Testis (tissue), 3 donors: ENCODE measurements around the gene CEACAM19. TPM values are rescaled to one million over a fixed set of nuclear protein-coding genes. Genes with fewer than 3 reads are reported as not detected.
"Not testable (repeated sequence)": the region's sequence is repeated elsewhere in the genome, so short reads cannot be mapped to it uniquely, and the experiment has no call there.

Source experiments
- DNase-seq: peaks from one replicate; pipeline ENCODE4 v3.0.0-alpha.2; 2019
- H3K27ac ChIP-seq, 2 donors: fragments of 200-600 bp; sonication (generic); one replicate each; pipeline ENCODE4 v1.5.1; 2019
- H3K27me3 ChIP-seq: fragments of 200-600 bp; sonication (generic); one replicate; pipeline ENCODE4 v1.5.1; 2019
- H3K36me3 ChIP-seq: fragments of 200-600 bp; sonication (generic); one replicate; pipeline ENCODE4 v1.5.1; 2017; ENCODE audit warnings: low read depth; ENCODE audit errors: missing control alignments
- H3K4me1 ChIP-seq: fragments of 200-600 bp; sonication (generic); one replicate; pipeline ENCODE4 v1.5.1; 2019
- H3K4me3 ChIP-seq, 2 donors: fragments of 200-600 bp; sonication (generic); one replicate each; pipeline ENCODE4 v1.5.1; 2017 to 2019
- H3K9me3 ChIP-seq: fragments of 200-600 bp; sonication (generic); one replicate; pipeline ENCODE4 v1.5.1; 2017
- POLR2A ChIP-seq: fragments of 450-650 bp; IDR thresholded peaks from one replicate; pipeline ENCODE4 v1.6.1; 2017; ENCODE audit warnings: antibody characterized with exemption, mild to moderate bottlenecking, moderate library complexity
- WGBS, 2 donors: methylation state at CpG; one replicate each; pipeline ENCODE4 v1.1.5; 2018; 5-methylcytosine and 5-hydroxymethylcytosine counted together
- intact Hi-C: fragments of 100-400 bp; cut with DNase I; formaldehyde crosslinking; loops from one replicate; pipeline ENCODE4 v1.15.1; 2023; ENCODE audit warnings: low total_unique reads
- polyA plus RNA-seq: library from polyadenylated mRNA; stranded (reverse); fragments of 350-450 nt; fragmentation: Illumina TruSeq; extraction: RNeasy Lipid Tissue Mini Kit (QIAGEN cat#74804); gene quantifications from one replicate; pipeline ENCODE4 v1.2.3, GENCODE V29; 2014; ENCODE audit warnings: low read depth, low replicate concordance; ENCODE audit not compliant: insufficient read depth
- total RNA-seq, 2 donors: library from RNA; depleted of rRNA; stranded (reverse); fragments of >200 nt; gene quantifications; one replicate each; pipeline ENCODE4 v1.2.3, GENCODE V29; 2016
- TF ChIP-seq, protein P1 (sequence below), 3 experiments: fragments of 450-650 bp in 2 of 3; fragments of 200-600 bp in 1 of 3; sonication (generic) in 1 of 3; IDR thresholded peaks; one replicate each; pipeline ENCODE4 v1.5.1; 2016 to 2019; ENCODE audit warnings: antibody characterized with exemption in 3 of 3, mild to moderate bottlenecking in 2 of 3, moderate library complexity in 1 of 3

CEACAM19 gene
- total and polyA plus RNA-seq, 3 donors from 2014 or later, result 9.9 to 14.7 (median 11.2) TPM

GRCh38 chr19:44704982-44705381 lies 33.7 kb downstream of the CEACAM19 start:
- Histone ChIP-seq H3K27ac (no peak overlapping the region), H3K4me1 (no peaks in the 10 kb centered on the region), H3K9me3 (no peaks in the 10 kb centered on the region), H3K4me3 (no peak overlapping the region), H3K27me3 (no peaks in the 10 kb centered on the region), H3K36me3 (no peaks in the 10 kb centered on the region)
- TF ChIP-seq, protein P1, sequence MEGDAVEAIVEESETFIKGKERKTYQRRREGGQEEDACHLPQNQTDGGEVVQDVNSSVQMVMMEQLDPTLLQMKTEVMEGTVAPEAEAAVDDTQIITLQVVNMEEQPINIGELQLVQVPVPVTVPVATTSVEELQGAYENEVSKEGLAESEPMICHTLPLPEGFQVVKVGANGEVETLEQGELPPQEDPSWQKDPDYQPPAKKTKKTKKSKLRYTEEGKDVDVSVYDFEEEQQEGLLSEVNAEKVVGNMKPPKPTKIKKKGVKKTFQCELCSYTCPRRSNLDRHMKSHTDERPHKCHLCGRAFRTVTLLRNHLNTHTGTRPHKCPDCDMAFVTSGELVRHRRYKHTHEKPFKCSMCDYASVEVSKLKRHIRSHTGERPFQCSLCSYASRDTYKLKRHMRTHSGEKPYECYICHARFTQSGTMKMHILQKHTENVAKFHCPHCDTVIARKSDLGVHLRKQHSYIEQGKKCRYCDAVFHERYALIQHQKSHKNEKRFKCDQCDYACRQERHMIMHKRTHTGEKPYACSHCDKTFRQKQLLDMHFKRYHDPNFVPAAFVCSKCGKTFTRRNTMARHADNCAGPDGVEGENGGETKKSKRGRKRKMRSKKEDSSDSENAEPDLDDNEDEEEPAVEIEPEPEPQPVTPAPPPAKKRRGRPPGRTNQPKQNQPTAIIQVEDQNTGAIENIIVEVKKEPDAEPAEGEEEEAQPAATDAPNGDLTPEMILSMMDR (IDR thresholded peaks at IDR 0.05), result no peak
- TF ChIP-seq POLR2A, result no peak
- WGBS, 2 donors, result 80 to 97% methylated on average over 1 of the region's 1 CpG
- intact Hi-C loops, result no loop called here
- DNase-seq, result no peak

- TF ChIP-seq POLR2A, result no peak
- TF ChIP-seq, protein P1 (IDR thresholded peaks at IDR 0.05), result no peak
- 95 to 97% methylated on average over 11 to 12 of the region's 12 CpGs for WGBS, 2 donors
- H3K4me1 ChIP-seq, result no peaks in the 10 kb centered on the region
- H3K27me3 ChIP-seq, result no peaks in the 10 kb centered on the region
- no peak overlapping the region for H3K27ac ChIP-seq
- intact Hi-C loops, result no loop called here
- no peak for DNase-seq
- no peaks in the 10 kb centered on the region for H3K9me3 ChIP-seq
- no peaks in the 10 kb centered on the region for H3K36me3 ChIP-seq
- H3K4me3 ChIP-seq, result no peak overlapping the region
Observed at GRCh38 chr19:44705502-44706010, 34.3 kb downstream of the CEACAM19 start.

- Histone ChIP-seq H3K4me3 (no peak overlapping the region), H3K27me3 (no peaks in the 10 kb centered on the region), H3K4me1 (no peaks in the 10 kb centered on the region), H3K36me3 (no peaks in the 10 kb centered on the region), H3K27ac (no peak overlapping the region), H3K9me3 (no peaks in the 10 kb centered on the region)
- TF ChIP-seq, protein P1 (IDR thresholded peaks at IDR 0.05), result no peak
- TF ChIP-seq POLR2A, result no peak
- DNase-seq, result no peak
- intact Hi-C loops, result no loop called here
- WGBS, 2 donors, result 84 to 92% methylated on average over 3 to 6 of the region's 6 CpGs
Observed at GRCh38 chr19:44706506-44707236, 35.4 kb downstream of the CEACAM19 start.

DNA sequence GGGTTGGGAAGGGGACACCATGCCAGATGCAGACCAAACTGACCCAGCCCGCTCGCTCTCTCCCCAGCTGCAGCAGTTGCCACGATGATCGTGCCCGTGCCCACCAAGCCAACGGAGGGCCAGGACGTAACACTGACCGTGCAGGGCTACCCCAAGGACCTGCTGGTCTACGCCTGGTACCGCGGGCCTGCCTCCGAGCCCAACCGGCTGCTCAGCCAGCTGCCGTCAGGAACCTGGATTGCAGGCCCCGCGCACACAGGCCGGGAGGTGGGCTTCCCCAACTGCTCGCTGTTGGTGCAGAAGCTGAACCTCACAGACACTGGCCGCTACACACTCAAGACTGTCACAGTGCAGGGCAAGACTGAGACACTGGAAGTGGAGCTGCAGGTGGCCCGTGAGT lies 36.5 kb downstream of the CEACAM19 start:
- no peak for DNase-seq
- Histone ChIP-seq H3K27ac (no peak overlapping the region), H3K36me3 (no peaks in the 10 kb centered on the region), H3K27me3 (no peaks in the 10 kb centered on the region), H3K9me3 (no peaks in the 10 kb centered on the region), H3K4me1 (no peaks in the 10 kb centered on the region), H3K4me3 (no peak overlapping the region)
- TF ChIP-seq POLR2A, result no peak
- TF ChIP-seq, protein P1 (IDR thresholded peaks at IDR 0.05), result no peak
- WGBS, 2 donors, result 94% methylated on average over 20 of the region's 20 CpGs
- intact Hi-C loops, result no loop called here

DNA sequence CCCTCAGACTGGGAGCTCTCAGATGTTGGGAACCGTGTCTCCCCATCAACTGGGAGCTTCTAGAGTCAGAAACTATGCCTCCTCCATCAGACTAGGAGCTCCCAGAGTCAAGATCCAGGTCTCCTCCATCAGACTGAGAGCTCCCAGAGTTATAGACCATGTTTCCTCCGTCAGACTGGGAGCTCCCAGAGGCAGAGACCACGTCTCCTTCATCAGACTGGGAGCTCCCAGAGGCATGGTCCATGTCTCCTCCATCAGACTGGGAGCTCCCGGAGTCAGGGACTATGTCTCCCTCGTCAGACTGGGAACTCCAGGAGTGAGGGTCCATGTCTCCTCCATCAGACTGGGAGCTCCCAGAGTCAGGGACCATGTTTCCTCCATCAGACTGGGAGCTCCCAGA lies 37.7 kb downstream of the CEACAM19 start:
- H3K4me3 ChIP-seq, result no peak overlapping the region
- no peak for DNase-seq
- no peaks in the 10 kb centered on the region for H3K9me3 ChIP-seq
- no peak for TF ChIP-seq POLR2A
- TF ChIP-seq, protein P1 (IDR thresholded peaks at IDR 0.05), result no peak
- no peaks in the 10 kb centered on the region for H3K27me3 ChIP-seq
- H3K27ac ChIP-seq, result no peak overlapping the region
- no peaks in the 10 kb centered on the region for H3K4me1 ChIP-seq
- WGBS, 2 donors, result 85 to 89% methylated on average over 3 to 5 of the region's 5 CpGs
- intact Hi-C loops, result no loop called here
- H3K36me3 ChIP-seq, result no peaks in the 10 kb centered on the region

DNA sequence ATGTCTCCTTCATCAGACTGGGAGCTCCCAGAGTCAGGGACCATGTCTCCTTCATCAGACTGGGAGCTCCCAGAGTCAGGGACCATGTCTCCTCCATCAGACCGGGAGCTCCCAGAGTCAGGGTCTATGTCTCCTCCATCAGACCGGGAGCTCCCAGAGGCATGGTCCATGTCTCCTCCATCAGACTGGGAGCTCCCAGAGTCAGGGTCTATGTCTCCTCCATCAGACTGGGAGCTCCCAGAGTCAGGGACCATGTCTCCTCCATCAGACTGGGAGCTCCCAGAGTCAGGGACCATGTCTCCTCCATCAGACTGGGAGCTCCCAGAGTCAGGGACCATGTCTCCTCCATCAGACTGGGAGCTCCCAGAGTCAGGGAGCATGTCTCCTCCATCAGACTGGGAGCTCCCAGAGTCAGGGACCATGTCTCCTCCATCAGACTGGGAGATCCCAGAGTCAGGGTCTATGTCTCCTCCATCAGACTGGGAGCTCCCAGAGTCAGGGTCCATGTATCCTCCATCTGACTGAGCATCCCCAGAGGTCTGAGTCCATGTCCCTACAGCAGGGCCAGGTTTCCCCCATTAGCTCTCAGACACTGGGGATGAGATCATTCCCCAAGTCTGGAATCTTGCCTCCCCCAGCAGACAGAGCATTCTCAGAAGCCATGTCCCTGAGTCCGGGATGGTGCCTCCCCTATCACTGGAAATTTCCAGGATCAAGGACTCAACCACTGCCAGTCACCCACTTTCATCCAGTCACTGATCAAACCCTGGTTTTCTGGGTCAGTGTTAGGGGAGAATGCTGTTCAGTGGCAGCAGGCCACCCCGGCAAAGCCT lies 38.4 kb downstream of the CEACAM19 start:
- H3K36me3 ChIP-seq, DNase-seq, H3K9me3 ChIP-seq, intact Hi-C loops, H3K27me3 ChIP-seq, H3K4me3 ChIP-seq, H3K27ac ChIP-seq, H3K4me1 ChIP-seq: not testable (repeated sequence)
- 72 to 74% methylated on average over 2 to 4 of the region's 4 CpGs for WGBS, 2 donors
